GM23338 (cell line): ENCODE data around the gene MSANTD1. TPM values are rescaled to one million over a fixed set of nuclear protein-coding genes. Genes with fewer than 3 reads are reported as not detected.
A peak's percentile ranks its signal among the peaks of the same experiment; 100 is the strongest.

Source experiments
- ATAC-seq: fragments of 200-7000 bp; cut with Tn5 transposase; 3 replicates; pipeline ENCODE4 v1.9.1; 2020
- DNase-seq: peaks from one replicate; pipeline ENCODE4 v3.0.0-alpha.2; 2015; ENCODE audit warnings: low spot score
- H2AFZ ChIP-seq: fragments of 200-600 bp; sonication (generic); 2 replicates; pipeline ENCODE4 v1.8.0; 2016; ENCODE audit warnings: antibody characterized with exemption, mild to moderate bottlenecking, moderate library complexity
- H3F3A ChIP-seq: fragments of 200-600 bp; sonication (generic); replicated peaks from 2 replicates; pipeline ENCODE4 v1.8.0; 2017; ENCODE audit warnings: antibody characterized with exemption, mixed run types, low read depth
- H3K27ac ChIP-seq: fragments of 200-600 bp; sonication (generic); 2 replicates; pipeline ENCODE4 v1.6.1; 2016; ENCODE audit warnings: low read depth
- H3K27me3 ChIP-seq: fragments of 200-600 bp; sonication (generic); 2 replicates; pipeline ENCODE4 v1.8.0; 2016; ENCODE audit warnings: mild to moderate bottlenecking, mixed run types, moderate library complexity; ENCODE audit not compliant: insufficient read depth
- H3K36me3 ChIP-seq: fragments of 200-600 bp; sonication (generic); 2 replicates; pipeline ENCODE4 v1.8.0; 2016; ENCODE audit warnings: mild to moderate bottlenecking; ENCODE audit not compliant: insufficient read depth
- H3K4me1 ChIP-seq: fragments of 200-600 bp; sonication (generic); 2 replicates; pipeline ENCODE4 v1.8.0; 2016; ENCODE audit warnings: mild to moderate bottlenecking, moderate library complexity; ENCODE audit not compliant: insufficient read depth
- H3K4me2 ChIP-seq: fragments of 200-600 bp; sonication (generic); 2 replicates; pipeline ENCODE4 v1.7.1; 2017; ENCODE audit warnings: mixed run types
- H3K4me3 ChIP-seq: fragments of 200-600 bp; sonication (generic); 2 replicates; pipeline ENCODE4 v1.6.1; 2016; ENCODE audit warnings: mixed run types
- H3K79me2 ChIP-seq: fragments of 200-600 bp; sonication (generic); replicated peaks from 2 replicates; pipeline ENCODE4 v1.8.0; 2017; ENCODE audit warnings: mild to moderate bottlenecking; ENCODE audit not compliant: insufficient read depth
- H3K9me2 ChIP-seq: fragments of 200-600 bp; sonication (generic); 2 replicates; pipeline ENCODE4 v1.8.0; 2017; ENCODE audit not compliant: insufficient read depth
- H4K20me1 ChIP-seq: fragments of 200-600 bp; sonication (generic); replicated peaks from 2 replicates; pipeline ENCODE4 v1.8.0; 2017; ENCODE audit warnings: mild to moderate bottlenecking; ENCODE audit not compliant: insufficient read depth
- H3K27ac Mint-ChIP-seq: 2 replicates; pipeline ENCODE4 v1.8.0; 2020; ENCODE audit warnings: inconsistent platforms, mild to moderate bottlenecking, moderate library complexity, mixed read lengths
- H3K27me3 Mint-ChIP-seq: 3 replicates; pipeline ENCODE4 v1.8.0; 2022; ENCODE audit warnings: low read depth, mild to moderate bottlenecking, moderate library complexity, mixed read lengths, inconsistent platforms; ENCODE audit not compliant: insufficient read depth, poor library complexity
- H3K36me3 Mint-ChIP-seq: 3 replicates; pipeline ENCODE4 v1.8.0; 2021; ENCODE audit warnings: low read depth, mild to moderate bottlenecking, inconsistent platforms, moderate library complexity, mixed read lengths
- H3K4me1 Mint-ChIP-seq: 3 replicates; pipeline ENCODE4 v1.8.0; 2020; ENCODE audit warnings: mild to moderate bottlenecking, inconsistent platforms, mixed read lengths
- H3K4me3 Mint-ChIP-seq: 3 replicates; pipeline ENCODE4 v1.8.0; 2021; ENCODE audit warnings: moderate library complexity, mild to moderate bottlenecking, inconsistent platforms, mixed read lengths
- H3K9me3 Mint-ChIP-seq: 3 replicates; pipeline ENCODE4 v1.8.0; 2020; ENCODE audit warnings: moderate library complexity, mild to moderate bottlenecking, inconsistent platforms, mixed read lengths
- ETS1 ChIP-seq: IDR thresholded peaks from 2 replicates; pipeline ENCODE4 v1.6.1; 2016; ENCODE audit warnings: antibody characterized with exemption
- EZH2phosphoT487 ChIP-seq: fragments of 200-600 bp; sonication (generic); IDR thresholded peaks from one replicate; pipeline ENCODE4 v1.8.1; 2018; ENCODE audit warnings: antibody characterized with exemption; ENCODE audit not compliant: unreplicated experiment
- JUNB ChIP-seq: IDR thresholded peaks from one replicate; pipeline ENCODE4 v1.6.1; 2016; ENCODE audit warnings: antibody characterized with exemption; ENCODE audit not compliant: unreplicated experiment
- NANOG ChIP-seq: IDR thresholded peaks from 2 replicates; pipeline ENCODE4 v1.6.1; 2016; ENCODE audit warnings: antibody characterized with exemption, borderline replicate concordance
- POLR2AphosphoS5 ChIP-seq: IDR thresholded peaks from 2 replicates; pipeline ENCODE4 v1.6.1; 2016; ENCODE audit warnings: antibody characterized with exemption, low read depth
- STAT1 ChIP-seq: IDR thresholded peaks from one replicate; pipeline ENCODE4 v1.6.1; 2016; ENCODE audit warnings: antibody characterized with exemption; ENCODE audit not compliant: unreplicated experiment
- ZNF114 ChIP-seq: fragments of 250-450 bp; sonication (Bioruptor Pico); IDR thresholded peaks from 2 replicates; pipeline ENCODE4 v1.5.0; 2020; ENCODE audit warnings: mild to moderate bottlenecking, moderate library complexity
- ZNF331 ChIP-seq: fragments of 250-450 bp; sonication (Bioruptor Pico); IDR thresholded peaks from 2 replicates; pipeline ENCODE4 v1.5.0; 2020; ENCODE audit warnings: low read depth, mild to moderate bottlenecking, moderate library complexity
- ZNF462 ChIP-seq: fragments of 250-450 bp; sonication (Bioruptor Pico); IDR thresholded peaks from 2 replicates; pipeline ENCODE4 v1.5.0; 2020; ENCODE audit warnings: mild to moderate bottlenecking, moderate library complexity
- polyA plus RNA-seq: library from polyadenylated mRNA; unstranded; fragments of >200 nt; fragmentation: Nextera tagmentation; extraction: Ambion mirVana; gene quantifications from 2 replicates; pipeline ENCODE4 v1.2.1, GENCODE V29; 2016
- total RNA-seq: library from RNA; depleted of rRNA; stranded (reverse); fragments of >200 nt; shearing (Covaris generic); gene quantifications from 2 replicates; pipeline ENCODE4 v1.2.3, GENCODE V29; 2014

MSANTD1 gene
- total and polyA plus RNA-seq, 2 experiments from 2014 or later = 0.29 to 1.0 TPM

GRCh38 chr4:3284734-3285557 is 36.0 kb downstream of the MSANTD1 start:
- H3F3A ChIP-seq = no peaks in the 10 kb centered on the region; the same call in 1 of the 2 replicates
- ATAC-seq (no peak), DNase-seq (no peak)
- peaks cover 7% of the 10 kb centered on the region for H3K27me3 Mint-ChIP-seq
- no peaks in the 10 kb centered on the region for H3K9me2 ChIP-seq
- no peak overlapping the region for H3K27ac ChIP-seq
- H4K20me1 ChIP-seq = no peaks in the 10 kb centered on the region
- H3K27ac Mint-ChIP-seq = no peak overlapping the region
- H2AFZ ChIP-seq = no peak overlapping the region
- H3K27me3 ChIP-seq = no peaks in the 10 kb centered on the region; the same call in 1 of the 2 replicates
- peaks cover 2% of the 10 kb centered on the region; the same call in 2 of the 3 replicates for H3K36me3 Mint-ChIP-seq
- H3K4me2 ChIP-seq = no peak overlapping the region
- H3K36me3 ChIP-seq = no peaks in the 10 kb centered on the region
- H3K4me3 ChIP-seq = no peak overlapping the region
- peaks cover 16% of the 10 kb centered on the region; the same call in 2 of the 3 replicates for H3K9me3 Mint-ChIP-seq
- no peaks in the 10 kb centered on the region; the same call in 2 of the 3 replicates for H3K4me1 Mint-ChIP-seq
- H3K4me3 Mint-ChIP-seq = no peak overlapping the region
- no peaks in the 10 kb centered on the region for H3K4me1 ChIP-seq
- H3K79me2 ChIP-seq = no peaks in the 10 kb centered on the region
- no peak for TF ChIP-seq POLR2AphosphoS5
- no peak for TF ChIP-seq STAT1

GRCh38 chr4:3285558-3286334 is 36.8 kb downstream of the MSANTD1 start:
- Histone ChIP-seq H3K36me3 (no peaks in the 10 kb centered on the region), H3K4me3 (no peak overlapping the region), H3K4me1 (no peaks in the 10 kb centered on the region), H3K79me2 (no peaks in the 10 kb centered on the region), H3K4me2 (no peak overlapping the region), H2AFZ (peak overlapping the region; percentile 47; the same call in 1 of the 2 replicates), H4K20me1 (no peaks in the 10 kb centered on the region), H3F3A (no peaks in the 10 kb centered on the region; the same call in 1 of the 2 replicates), H3K27me3 (peaks cover 6% of the 10 kb centered on the region), H3K27ac (no peak overlapping the region), H3K9me2 (no peaks in the 10 kb centered on the region)
- TF ChIP-seq ZNF462 (CRISPR knock-in tag) (no peak), NANOG (no peak), ZNF331 (no peak), ZNF114 (no peak), JUNB (no peak), EZH2phosphoT487 (no peak), ETS1 (no peak)
- H3K9me3 Mint-ChIP-seq = peaks cover 16% of the 10 kb centered on the region; the same call in 2 of the 3 replicates
- H3K36me3 Mint-ChIP-seq = peaks cover 2% of the 10 kb centered on the region; the same call in 2 of the 3 replicates
- no peaks in the 10 kb centered on the region; the same call in 2 of the 3 replicates for H3K4me1 Mint-ChIP-seq
- no peak overlapping the region for H3K27ac Mint-ChIP-seq
- no peak overlapping the region for H3K4me3 Mint-ChIP-seq
- peaks cover 12% of the 10 kb centered on the region for H3K27me3 Mint-ChIP-seq
- ATAC-seq = no peak; the same call in none of the 3 replicates
- DNase-seq = no peak
